KMS-11 (cell line): ENCODE results near the gene SHBG.

Experiments
- H2AFZ ChIP-seq: fragments of 200-600 bp; sonication (generic); 2 replicates; pipeline ENCODE4 v1.6.1; 2016; ENCODE audit warnings: antibody characterized with exemption, mixed run types, low read depth
- H3K27ac ChIP-seq: fragments of 200-600 bp; sonication (generic); 2 replicates; pipeline ENCODE4 v1.6.1; 2016; ENCODE audit warnings: mild to moderate bottlenecking, mixed run types
- H3K27me3 ChIP-seq: fragments of 200-600 bp; sonication (generic); 2 replicates; pipeline ENCODE4 v1.6.1; 2017; ENCODE audit warnings: mild to moderate bottlenecking, low read depth, mixed run types, moderate library complexity; ENCODE audit not compliant: insufficient read depth
- H3K36me3 ChIP-seq: fragments of 200-600 bp; sonication (generic); 2 replicates; pipeline ENCODE4 v1.6.1; 2017; ENCODE audit warnings: mild to moderate bottlenecking, mixed run types; ENCODE audit not compliant: insufficient read depth
- H3K4me1 ChIP-seq: fragments of 200-600 bp; sonication (generic); 2 replicates; pipeline ENCODE4 v1.6.1; 2016; ENCODE audit warnings: mild to moderate bottlenecking, low read depth, mixed run types; ENCODE audit not compliant: poor library complexity, severe bottlenecking
- H3K4me2 ChIP-seq: fragments of 200-600 bp; sonication (generic); 2 replicates; pipeline ENCODE4 v1.7.0; 2016; ENCODE audit warnings: mild to moderate bottlenecking, mixed run types
- H3K4me3 ChIP-seq: fragments of 200-600 bp; sonication (generic); IDR thresholded peaks from 2 replicates; pipeline ENCODE4 v1.6.1; 2017; ENCODE audit warnings: low read depth, low read length, mixed read lengths; ENCODE audit not compliant: insufficient read depth
- H3K79me2 ChIP-seq: fragments of 200-600 bp; sonication (generic); 2 replicates; pipeline ENCODE4 v1.6.1; 2016; ENCODE audit warnings: low read depth, mixed run types; ENCODE audit not compliant: insufficient read depth
- H3K9ac ChIP-seq: fragments of 200-600 bp; sonication (generic); 2 replicates; pipeline ENCODE4 v1.6.1; 2016; ENCODE audit warnings: mild to moderate bottlenecking, mixed run types
- H4K20me1 ChIP-seq: fragments of 200-600 bp; sonication (generic); 2 replicates; pipeline ENCODE4 v1.6.1; 2016; ENCODE audit warnings: mild to moderate bottlenecking, mixed run types; ENCODE audit not compliant: insufficient read depth
- CTCF ChIP-seq: fragments of 200-600 bp; sonication (generic); conservative IDR thresholded peaks from 2 replicates; pipeline ENCODE4 v1.6.1; 2017; ENCODE audit warnings: low read depth, mild to moderate bottlenecking, antibody characterized with exemption, low read length, moderate library complexity, mixed read lengths

Gene SHBG

GRCh38 chr17:7651097-7651664 is 21.2 kb downstream of the SHBG start:
- Histone ChIP-seq H2AFZ (no peak overlapping the region), H3K36me3 (no peaks in the 10 kb centered on the region), H3K4me2 (no peak overlapping the region)

DNA sequence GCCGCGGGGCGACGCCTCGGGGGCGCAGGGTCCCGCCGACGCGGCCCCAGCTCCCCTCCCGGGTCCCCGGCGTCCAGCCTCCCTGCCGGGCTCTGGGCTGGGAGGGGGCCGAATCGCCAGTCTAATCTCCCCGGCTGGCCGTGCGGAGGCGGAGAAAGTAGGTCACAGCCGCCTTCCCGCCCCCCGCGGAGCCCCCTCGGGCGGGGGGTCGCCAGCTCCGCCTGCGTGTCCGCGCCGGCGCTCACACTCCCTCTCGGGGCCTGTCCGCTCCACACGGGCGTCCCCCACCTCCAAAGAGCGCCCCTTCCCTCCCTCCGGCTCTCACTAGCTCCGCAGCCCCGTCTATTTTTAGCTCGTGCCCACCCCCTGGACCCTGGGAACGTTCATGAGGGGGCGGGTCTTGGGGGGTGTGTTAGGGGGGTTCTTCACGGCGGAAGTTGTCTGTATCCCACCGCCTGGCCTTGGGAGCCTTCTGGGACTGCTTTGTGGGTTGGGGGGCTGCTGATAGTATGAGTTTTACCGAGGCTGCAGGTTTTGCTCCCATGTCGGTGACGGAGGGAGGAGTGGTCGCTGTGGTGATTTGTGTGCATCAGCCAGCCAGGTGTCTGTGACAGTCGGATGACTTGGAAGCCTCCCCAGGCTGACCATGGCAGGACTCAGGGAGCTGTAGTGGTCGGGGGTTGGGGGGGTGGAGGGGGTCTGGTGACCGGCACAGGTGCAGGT is 21.9 kb downstream of the SHBG start:
- TF ChIP-seq CTCF, result no peak
- Histone ChIP-seq H3K4me3 (no peak overlapping the region), H3K4me1 (no peaks in the 10 kb centered on the region), H3K4me2 (no peak overlapping the region), H3K27ac (no peak overlapping the region), H3K36me3 (no peaks in the 10 kb centered on the region), H2AFZ (no peak overlapping the region), H3K79me2 (no peaks in the 10 kb centered on the region), H4K20me1 (no peaks in the 10 kb centered on the region), H3K9ac (no peak overlapping the region), H3K27me3 (no peaks in the 10 kb centered on the region)

More at GRCh38 chr17:7651097-7651664, 21.2 kb downstream of the SHBG start:
- Histone ChIP-seq H3K79me2 (no peaks in the 10 kb centered on the region), H3K4me1 (no peaks in the 10 kb centered on the region), H3K4me3 (no peak overlapping the region), H4K20me1 (no peaks in the 10 kb centered on the region), H3K9ac (no peak overlapping the region), H3K27me3 (no peaks in the 10 kb centered on the region), H3K27ac (no peak overlapping the region)
- no peak for TF ChIP-seq CTCF

- Histone ChIP-seq H3K4me3 (no peak overlapping the region), H3K4me2 (no peak overlapping the region), H3K79me2 (no peaks in the 10 kb centered on the region), H3K9ac (no peak overlapping the region), H2AFZ (no peak overlapping the region), H3K36me3 (no peaks in the 10 kb centered on the region), H3K27ac (no peak overlapping the region), H4K20me1 (no peaks in the 10 kb centered on the region), H3K4me1 (no peaks in the 10 kb centered on the region), H3K27me3 (no peaks in the 10 kb centered on the region)
- no peak for TF ChIP-seq CTCF
Observed at GRCh38 chr17:7652388-7653356, 22.7 kb downstream of the SHBG start.

DNA sequence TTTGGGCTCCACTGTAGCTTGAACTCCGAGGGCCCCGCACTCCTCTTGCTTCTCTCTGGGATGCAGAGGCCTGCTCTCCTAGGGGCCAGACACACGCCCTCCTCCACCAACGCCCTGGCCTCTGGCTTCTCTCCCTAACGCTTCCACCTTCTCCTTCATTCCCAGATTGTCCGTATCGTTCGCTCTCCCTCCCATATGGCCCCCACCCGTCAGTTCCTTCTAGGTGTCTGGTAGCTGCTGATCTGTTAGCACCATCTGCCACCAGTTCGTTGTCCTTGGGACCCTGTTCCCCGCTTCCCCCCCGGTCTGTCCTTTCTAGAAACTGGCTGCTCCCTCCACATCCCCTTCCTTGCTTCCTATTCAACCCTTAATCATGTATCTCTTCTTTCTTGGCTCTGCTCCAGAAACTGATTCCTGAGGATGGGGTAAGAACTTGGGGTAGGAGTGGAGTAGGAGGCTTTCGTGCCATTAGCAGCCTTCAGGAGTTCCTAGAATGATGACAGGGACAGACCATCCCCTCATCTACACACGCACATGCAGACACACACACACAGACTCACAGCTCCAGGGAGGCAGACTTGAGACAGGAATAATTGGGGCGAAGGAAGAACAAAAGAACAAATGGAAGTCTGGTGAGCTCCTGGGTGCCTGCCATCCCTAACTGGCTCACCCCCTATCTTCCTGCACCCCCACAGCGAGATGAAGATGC is 25.1 kb downstream of the SHBG start:
- H3K4me3 ChIP-seq, result no peak overlapping the region
- H3K4me2 ChIP-seq, result no peak overlapping the region
- no peak for TF ChIP-seq CTCF
- no peaks in the 10 kb centered on the region for H3K36me3 ChIP-seq
- no peak overlapping the region for H3K27ac ChIP-seq
- no peaks in the 10 kb centered on the region for H3K4me1 ChIP-seq
- H3K27me3 ChIP-seq, result no peaks in the 10 kb centered on the region
- no peak overlapping the region for H2AFZ ChIP-seq
- H3K9ac ChIP-seq, result no peak overlapping the region
- no peaks in the 10 kb centered on the region for H3K79me2 ChIP-seq
- no peaks in the 10 kb centered on the region for H4K20me1 ChIP-seq
